Nephron (organoid): Measurements from ENCODE around the gene ARHGEF10L.
A peak's percentile ranks its signal among the peaks of the same experiment; 100 is the strongest.

Experiments used
- H3K27ac Mint-ChIP-seq, 3 experiments: 2 replicates each; pipeline ENCODE4 v1.8.0; 2020; ENCODE audit warnings: mixed read lengths in 3 of 3, mild to moderate bottlenecking in 2 of 3, moderate library complexity in 1 of 3
- H3K27me3 Mint-ChIP-seq: 2 replicates; pipeline ENCODE4 v1.8.0; 2021; ENCODE audit warnings: low read depth, mild to moderate bottlenecking, moderate library complexity, mixed read lengths
- H3K36me3 Mint-ChIP-seq: 2 replicates; pipeline ENCODE4 v1.8.0; 2020; ENCODE audit warnings: low read depth, mixed read lengths
- H3K4me1 Mint-ChIP-seq: 2 replicates; pipeline ENCODE4 v1.8.0; 2020; ENCODE audit warnings: mixed read lengths
- H3K4me3 Mint-ChIP-seq, 3 experiments: 2 replicates each; pipeline ENCODE4 v1.8.0; 2020; ENCODE audit warnings: mild to moderate bottlenecking in 3 of 3, mixed read lengths in 3 of 3, moderate library complexity in 2 of 3
- H3K9me3 Mint-ChIP-seq: 2 replicates; pipeline ENCODE4 v1.8.0; 2020; ENCODE audit warnings: mixed read lengths
- CTCF ChIP-seq, 3 experiments: fragments of 200-600 bp; sonication (generic); IDR thresholded peaks; one replicate each; pipeline ENCODE4 v1.5.0; 2021; ENCODE audit warnings: antibody characterized with exemption in 3 of 3; ENCODE audit not compliant: unreplicated experiment in 3 of 3

Gene ARHGEF10L

DNA sequence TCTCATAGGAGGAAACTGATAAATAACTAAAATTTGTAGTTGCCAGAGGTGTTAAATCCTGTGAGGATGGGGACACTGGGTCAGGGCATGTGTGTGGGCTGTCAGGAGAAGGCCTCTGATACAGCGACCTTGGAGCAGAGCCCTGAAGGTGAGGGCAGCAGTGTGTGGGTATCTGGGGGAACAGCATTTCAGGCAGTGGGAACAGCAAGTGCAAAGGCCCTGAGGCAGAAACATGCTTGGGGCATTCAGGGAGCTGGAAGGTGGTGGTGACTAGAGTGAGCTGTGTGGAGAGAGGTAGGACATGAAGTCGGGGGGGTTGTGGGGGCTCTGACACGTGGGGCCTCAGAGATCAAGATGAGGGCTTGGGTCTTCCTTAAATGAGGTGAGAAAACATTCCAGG is 30.7 kb downstream of the ARHGEF10L start:
- Mint-ChIP-seq H3K4me1 (peaks cover 78% of the 10 kb centered on the region), H3K36me3 (no peaks in the 10 kb centered on the region), H3K27me3 (no peaks in the 10 kb centered on the region), H3K9me3 (no peaks in the 10 kb centered on the region), H3K27ac (peak overlapping the region; percentile 87 to 98 (median 97)), H3K4me3 (peak overlapping the region; percentile 34 to 59 (median 45))
- TF ChIP-seq CTCF (IDR thresholded peaks at IDR 0.05; ENCODE audit: unreplicated experiment in 3 of 3): no peak

DNA sequence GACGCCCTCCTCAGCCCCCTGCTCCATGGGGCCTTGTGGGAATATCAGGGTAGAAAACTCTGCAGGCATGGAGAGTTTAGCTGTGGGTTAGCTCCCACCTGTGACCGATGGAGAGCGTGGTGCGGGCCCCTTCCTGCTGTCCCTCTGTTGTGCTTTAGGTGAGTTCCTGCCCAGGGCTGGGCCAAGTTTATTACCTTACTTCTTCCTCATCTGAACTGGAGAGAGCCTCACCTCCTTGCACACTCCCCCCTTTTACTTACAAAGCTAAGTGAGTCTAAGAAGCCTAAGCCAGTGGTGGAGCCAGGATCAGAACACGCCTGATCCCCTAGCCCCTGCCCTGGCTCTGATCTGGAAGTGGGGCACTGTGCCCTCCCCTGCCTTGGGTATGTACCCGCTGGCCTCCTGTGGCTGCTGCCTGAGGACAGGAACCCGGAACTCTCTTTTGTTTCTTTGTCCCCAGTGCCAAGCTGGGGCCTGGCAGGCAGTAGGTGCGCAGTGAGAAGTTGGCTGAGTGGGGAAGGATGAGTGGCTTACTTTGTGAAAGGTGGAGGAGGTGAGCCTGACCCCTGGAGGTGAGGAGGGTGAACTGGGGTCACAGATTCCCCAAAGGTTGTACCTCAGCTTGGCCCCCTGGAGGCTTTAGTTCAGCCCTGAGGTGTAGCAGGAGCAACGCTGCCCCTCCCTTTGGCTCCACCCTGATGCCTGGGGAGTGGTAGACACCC is 32.9 kb downstream of the ARHGEF10L start:
- no peak for TF ChIP-seq CTCF (IDR thresholded peaks at IDR 0.05; ENCODE audit: unreplicated experiment in 3 of 3)
- no peaks in the 10 kb centered on the region for H3K36me3 Mint-ChIP-seq
- peak overlapping the region; percentile 82 to 93 (median 91) for H3K27ac Mint-ChIP-seq
- H3K4me3 Mint-ChIP-seq: peak overlapping the region in 1 of 3 experiments; percentile 29
- H3K27me3 Mint-ChIP-seq: no peaks in the 10 kb centered on the region
- no peaks in the 10 kb centered on the region for H3K9me3 Mint-ChIP-seq
- peaks cover 83% of the 10 kb centered on the region for H3K4me1 Mint-ChIP-seq

DNA sequence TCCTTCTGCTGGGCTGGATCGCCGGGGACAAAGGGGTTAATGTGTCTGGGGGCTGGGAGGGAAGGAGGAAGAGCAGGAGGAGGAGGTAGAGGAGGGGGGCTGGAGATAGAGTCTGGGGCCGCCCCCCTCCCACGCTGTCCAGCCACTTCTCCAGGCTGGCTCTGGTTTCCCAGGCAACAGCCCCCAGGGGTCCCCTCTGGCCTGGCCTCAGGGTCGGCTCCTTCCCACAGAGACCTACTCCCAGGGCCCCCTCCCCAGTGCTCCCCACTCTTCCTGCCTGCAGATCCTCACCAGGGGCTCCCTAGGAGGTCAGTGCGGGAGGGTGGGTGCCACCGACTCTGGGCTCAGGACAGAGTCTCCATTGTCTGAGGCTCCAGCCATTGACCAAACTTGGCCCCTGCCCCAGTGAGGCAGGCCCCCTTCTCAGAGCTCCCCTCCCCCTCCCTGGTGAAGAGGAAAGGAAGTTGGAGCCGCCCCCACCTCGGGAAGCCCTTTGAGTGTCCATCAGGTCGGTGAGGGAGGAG is 34.1 kb downstream of the ARHGEF10L start:
- H3K4me1 Mint-ChIP-seq: peaks cover 76% of the 10 kb centered on the region

GRCh38 chr1:17574516-17574915 is 35.0 kb downstream of the ARHGEF10L start:
- H3K36me3 Mint-ChIP-seq: no peaks in the 10 kb centered on the region
- TF ChIP-seq CTCF (IDR thresholded peaks at IDR 0.05; ENCODE audit: unreplicated experiment in 3 of 3): peak; percentile 20 to 40 (median 40)
- H3K27me3 Mint-ChIP-seq: no peaks in the 10 kb centered on the region
- peak overlapping the region; percentile 72 to 94 (median 82) for H3K27ac Mint-ChIP-seq
- H3K9me3 Mint-ChIP-seq: no peaks in the 10 kb centered on the region
- peak overlapping the region in 2 of 3 experiments; percentile 8 to 45 for H3K4me3 Mint-ChIP-seq
- peaks cover 76% of the 10 kb centered on the region for H3K4me1 Mint-ChIP-seq

More for the DNA sequence above, 34.1 kb downstream of the ARHGEF10L start:
- no peaks in the 10 kb centered on the region for H3K27me3 Mint-ChIP-seq
- peak overlapping the region; percentile 82 to 93 (median 91) for H3K27ac Mint-ChIP-seq
- no peaks in the 10 kb centered on the region for H3K9me3 Mint-ChIP-seq
- no peak for TF ChIP-seq CTCF (IDR thresholded peaks at IDR 0.05; ENCODE audit: unreplicated experiment in 3 of 3)
- H3K36me3 Mint-ChIP-seq: no peaks in the 10 kb centered on the region
- peak overlapping the region in 2 of 3 experiments; percentile 50 to 64 for H3K4me3 Mint-ChIP-seq

DNA sequence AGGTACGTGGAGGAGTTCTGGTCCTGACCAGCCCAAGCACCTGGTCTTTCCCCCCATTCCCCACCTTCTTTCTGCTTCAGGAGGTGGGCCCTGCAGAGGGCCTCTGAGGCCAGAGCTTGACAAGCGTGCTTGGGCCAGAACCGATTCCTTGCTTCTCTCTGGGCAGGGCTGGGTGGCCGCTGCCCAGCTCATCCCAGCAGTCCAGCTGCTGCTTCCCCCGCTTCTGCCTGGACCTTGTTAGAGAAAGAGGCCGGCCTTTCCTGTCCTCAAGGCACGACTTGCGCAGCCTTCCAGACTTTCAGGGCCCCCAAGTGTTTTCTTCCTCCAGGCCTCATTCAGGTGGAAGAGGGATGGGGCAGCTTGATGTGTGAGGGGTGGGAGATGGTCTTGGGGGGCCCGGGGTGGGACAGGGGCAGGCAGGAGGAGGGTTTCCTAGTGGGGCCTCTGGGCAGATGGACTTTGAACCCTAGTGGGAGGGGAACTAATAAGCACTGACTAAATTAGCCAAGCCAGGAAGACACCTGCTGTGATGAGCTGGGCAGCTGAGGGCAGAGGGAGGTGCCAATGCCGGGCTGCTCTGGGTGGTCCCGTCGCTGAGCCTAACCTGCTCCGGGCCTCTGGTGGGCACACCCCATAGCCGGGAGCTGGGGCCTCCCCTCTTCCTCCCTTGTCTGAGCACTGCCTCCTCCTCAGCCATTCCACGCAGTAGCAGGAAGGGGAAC is 36.5 kb downstream of the ARHGEF10L start:
- Mint-ChIP-seq H3K4me3 (peak overlapping the region in 2 of 3 experiments; percentile 18 to 65), H3K27me3 (no peaks in the 10 kb centered on the region), H3K4me1 (peaks cover 76% of the 10 kb centered on the region), H3K36me3 (no peaks in the 10 kb centered on the region), H3K9me3 (no peaks in the 10 kb centered on the region), H3K27ac (peak overlapping the region; percentile 72 to 94 (median 82))
- TF ChIP-seq CTCF (IDR thresholded peaks at IDR 0.05; ENCODE audit: unreplicated experiment in 3 of 3): no peak
